Activated gamma-delta T cell (primary cell): Measurements from ENCODE around the gene BATF2.
"Not testable (repeated sequence)": the region's sequence is repeated elsewhere in the genome, so short reads cannot be mapped to it uniquely, and the experiment has no call there.

ENCODE experiments used
- DNase-seq: peaks from one replicate; lab custom pipeline; 2025; lab: John Stamatoyannopoulos, UW
- total RNA-seq, 2 donors: gene quantifications; one replicate each; lab custom pipeline; 2026; lab: John Stamatoyannopoulos, UW

Gene BATF2, protein sequence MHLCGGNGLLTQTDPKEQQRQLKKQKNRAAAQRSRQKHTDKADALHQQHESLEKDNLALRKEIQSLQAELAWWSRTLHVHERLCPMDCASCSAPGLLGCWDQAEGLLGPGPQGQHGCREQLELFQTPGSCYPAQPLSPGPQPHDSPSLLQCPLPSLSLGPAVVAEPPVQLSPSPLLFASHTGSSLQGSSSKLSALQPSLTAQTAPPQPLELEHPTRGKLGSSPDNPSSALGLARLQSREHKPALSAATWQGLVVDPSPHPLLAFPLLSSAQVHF
- 0 to 0.13 reads per million in 2 donors for total RNA-seq

- DNase-seq: no peak
Observed at GRCh38 chr11:64996710-64997380, at the start of gene BATF2. Gene BATF2 (minus strand): TSS chr11:64996971. CDS start chr11:64996914, 57 bp downstream.

GRCh38 chr11:65045728-65046127, 49.0 kb upstream of the BATF2 start:
- no peak for DNase-seq

- DNase-seq: no peak
Observed at GRCh38 chr11:65045061-65045460, 48.3 kb upstream of the BATF2 start.

DNA sequence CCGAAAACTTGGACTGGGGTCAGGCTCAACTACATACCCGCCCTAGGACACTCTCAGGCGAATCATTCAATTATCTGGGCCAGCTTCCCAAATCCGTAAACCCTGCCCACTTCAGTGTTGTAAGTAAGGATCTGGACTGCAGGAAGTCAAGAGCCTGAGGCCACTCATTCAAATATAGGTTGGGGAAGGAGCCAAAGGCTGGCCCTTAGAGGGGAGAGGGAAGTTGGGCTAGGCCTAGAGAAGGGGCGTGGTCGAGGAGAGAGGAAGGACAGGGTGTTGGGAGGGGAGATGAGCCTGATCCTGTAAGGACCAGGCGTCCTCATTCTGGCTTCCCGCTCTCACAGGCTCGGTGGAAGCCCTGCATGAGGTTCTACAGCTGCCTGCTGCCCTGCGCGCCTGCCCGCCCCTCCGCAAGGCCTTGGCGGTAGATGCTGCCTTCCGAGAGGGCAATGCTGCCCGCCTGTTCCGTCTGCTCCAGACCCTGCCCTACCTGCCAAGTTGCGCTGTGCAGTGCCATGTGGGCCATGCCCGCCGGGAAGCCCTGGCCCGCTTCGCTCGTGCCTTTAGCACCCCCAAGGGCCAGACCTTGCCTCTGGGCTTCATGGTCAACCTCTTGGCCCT, 47.2 kb upstream of the BATF2 start:
- no peak for DNase-seq

DNA sequence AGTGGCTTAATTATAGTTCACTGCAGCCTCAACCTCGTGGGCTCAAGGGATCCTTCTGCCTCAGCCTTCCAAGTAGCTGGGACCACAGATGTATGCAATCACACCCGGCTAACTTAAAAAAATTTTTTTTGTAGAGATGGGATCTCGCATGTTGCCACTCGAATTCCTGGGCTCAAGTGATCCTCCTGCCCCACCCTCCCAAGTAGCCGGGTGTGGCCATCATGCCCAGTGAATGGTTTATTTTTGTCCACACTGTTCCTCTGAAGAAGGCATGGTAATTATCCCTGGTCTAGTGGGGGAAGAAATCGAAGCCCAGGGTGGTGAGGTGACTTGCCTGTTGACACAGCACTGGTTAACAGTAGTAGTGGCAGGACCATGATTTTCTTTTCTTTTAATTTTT, 46.1 kb upstream of the BATF2 start:
- DNase-seq: no peak

- peak; percentile 67 for DNase-seq
Observed at GRCh38 chr11:65040847-65041622, 44.3 kb upstream of the BATF2 start, which contains the start of gene SAC3D1. Gene SAC3D1 (plus strand): TSS chr11:65041210. CDS start chr11:65041293, 83 bp downstream.

DNA sequence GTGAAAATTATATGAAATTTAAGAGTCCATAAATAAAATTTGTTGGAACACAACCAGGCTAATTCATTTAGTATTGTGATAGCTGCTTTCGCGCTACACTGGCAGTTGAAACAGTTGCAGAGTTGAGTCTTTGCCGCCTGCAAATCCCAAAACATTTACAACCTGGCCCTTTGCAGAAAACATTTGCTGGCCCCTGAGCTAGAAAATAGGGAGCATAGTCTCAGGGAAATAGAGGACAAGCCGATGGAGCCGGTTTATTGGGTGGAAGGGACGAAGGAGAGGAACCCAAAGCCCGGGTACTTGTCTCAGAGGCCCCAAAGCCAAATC, 43.7 kb upstream of the BATF2 start:
- DNase-seq: no peak

DNA sequence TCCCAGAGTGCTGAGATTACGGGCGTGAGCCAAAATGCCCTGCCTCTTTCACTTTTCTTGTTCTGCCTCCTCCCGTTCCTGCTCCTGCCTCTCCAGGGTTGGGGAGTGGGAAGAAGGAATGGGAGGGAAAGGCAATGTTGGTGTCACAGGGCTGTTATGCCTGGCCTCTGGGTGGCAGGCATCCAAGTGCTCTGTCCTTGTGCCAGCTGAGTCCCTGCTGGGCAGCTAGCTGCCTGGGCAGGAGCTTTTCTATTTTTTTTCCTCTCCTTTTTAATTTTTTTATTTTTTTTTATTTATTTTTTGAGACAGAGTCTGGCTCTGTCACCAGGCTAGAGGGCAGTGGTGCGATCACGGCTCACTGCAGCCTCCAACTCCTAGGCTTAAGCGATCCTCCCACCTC, 40.2 kb upstream of the BATF2 start:
- DNase-seq: no peak

GRCh38 chr11:65035579-65035978, 38.8 kb upstream of the BATF2 start:
- DNase-seq: no peak

DNA sequence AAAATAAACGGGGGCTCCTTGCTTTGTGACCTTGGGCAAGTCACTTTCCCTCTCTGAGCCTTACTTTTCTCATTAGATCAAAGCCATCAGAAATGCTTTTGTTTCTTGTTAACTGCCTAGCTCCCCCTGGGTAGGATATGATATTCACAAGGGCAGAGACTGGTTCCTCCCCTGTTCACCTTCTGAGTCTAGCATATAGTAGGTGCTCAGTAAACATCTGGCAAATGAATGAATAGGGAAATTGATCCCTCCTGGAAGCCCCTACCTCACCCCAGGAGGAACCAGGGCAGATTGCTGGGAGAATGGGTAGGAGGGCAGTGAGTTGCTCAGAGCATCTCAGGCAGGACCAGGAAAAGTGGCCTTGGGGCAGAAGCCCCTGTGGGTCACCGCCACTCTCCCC, 37.7 kb upstream of the BATF2 start:
- DNase-seq: no peak

DNA sequence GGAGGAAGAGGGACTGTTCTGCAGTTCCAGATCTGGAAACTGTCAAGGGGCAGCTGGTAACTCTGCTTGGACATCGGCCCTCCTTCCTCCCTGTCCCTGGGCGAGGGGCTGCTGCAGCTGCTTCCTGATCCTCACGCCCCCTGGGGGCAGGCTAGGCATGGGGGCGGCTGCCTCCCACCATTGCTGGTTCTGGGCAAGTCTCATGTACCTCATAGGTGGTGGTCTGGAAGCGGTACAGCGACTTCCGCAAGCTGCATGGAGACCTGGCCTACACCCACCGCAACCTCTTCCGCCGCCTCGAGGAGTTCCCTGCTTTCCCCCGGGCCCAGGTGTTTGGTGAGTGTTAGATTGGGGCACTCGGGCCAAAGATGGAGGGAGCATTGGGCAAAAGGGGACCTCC, 35.4 kb upstream of the BATF2 start:
- no peak for DNase-seq

GRCh38 chr11:65027213-65028067, 30.7 kb upstream of the BATF2 start, which contains the start of gene SNX15:
Gene SNX15 (plus strand): TSS chr11:65027439. CDS start chr11:65027538, 99 bp downstream.
- peak; percentile 57 for DNase-seq

DNA sequence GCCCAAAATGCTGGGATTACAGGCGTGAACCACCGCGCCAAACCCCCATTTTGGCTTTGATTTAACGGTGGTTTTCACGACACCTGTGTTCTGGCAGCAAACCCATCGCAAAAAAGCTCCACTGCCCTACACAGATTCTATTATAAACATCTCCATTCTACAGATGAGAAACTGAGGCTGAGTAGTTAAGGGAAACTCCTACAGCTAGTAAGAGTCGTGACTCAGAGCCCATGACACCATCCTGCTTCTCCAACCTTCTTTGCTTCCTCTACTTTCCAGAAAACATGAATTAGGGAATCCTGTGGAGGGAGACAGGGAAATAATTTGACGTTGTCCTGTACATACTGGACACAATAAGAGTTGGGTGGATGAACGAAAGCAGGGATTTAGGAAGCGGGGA, 30.0 kb upstream of the BATF2 start:
- DNase-seq: no peak

- not testable (repeated sequence) for DNase-seq
Observed at GRCh38 chr11:65023502-65023901, 26.7 kb upstream of the BATF2 start.

DNA sequence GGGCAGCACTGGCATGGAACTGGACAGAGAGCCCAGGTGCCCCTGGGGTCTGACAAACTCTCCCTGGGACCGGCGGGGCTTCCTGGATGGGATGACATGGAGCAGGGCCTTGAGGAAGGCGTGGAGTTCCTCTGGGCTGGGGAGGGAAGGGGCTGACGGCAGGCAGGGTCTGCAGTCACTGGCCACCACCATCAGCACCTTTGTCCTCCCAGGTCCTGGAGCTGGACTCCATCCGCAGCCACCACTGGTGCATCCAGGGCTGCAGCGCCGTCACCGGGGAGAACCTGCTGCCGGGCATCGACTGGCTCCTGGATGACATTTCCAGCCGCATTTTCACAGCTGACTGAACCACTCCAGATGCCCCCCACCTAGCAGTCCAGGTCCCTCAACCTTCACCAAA, 24.7 kb upstream of the BATF2 start:
- DNase-seq: no peak

- no peak for DNase-seq
Observed at GRCh38 chr11:65021003-65021402, 24.2 kb upstream of the BATF2 start.

- no peak for DNase-seq
Observed at GRCh38 chr11:65019824-65020223, 23.1 kb upstream of the BATF2 start.

GRCh38 chr11:65017937-65018336, 21.2 kb upstream of the BATF2 start:
- DNase-seq: no peak

DNA sequence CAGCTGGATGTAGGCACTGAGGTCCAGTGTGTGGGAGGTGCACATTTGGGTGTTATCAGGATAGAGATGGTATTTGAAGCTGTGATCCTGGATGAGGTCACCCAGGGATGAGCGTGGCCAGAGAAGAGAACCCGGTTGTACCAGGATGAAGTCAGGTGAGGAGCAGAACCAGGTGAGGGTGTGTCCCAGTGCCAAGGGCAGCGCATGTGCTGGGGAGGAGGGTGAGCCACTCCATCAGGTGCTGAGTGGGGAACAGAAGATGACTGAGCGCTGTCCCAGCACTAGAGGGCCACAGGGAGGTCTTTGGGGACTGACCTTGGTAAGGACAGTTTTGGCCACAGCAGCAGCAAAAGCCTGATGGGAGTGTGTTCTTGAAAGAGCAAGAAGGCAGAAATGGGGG, 19.9 kb upstream of the BATF2 start:
- DNase-seq: no peak

DNA sequence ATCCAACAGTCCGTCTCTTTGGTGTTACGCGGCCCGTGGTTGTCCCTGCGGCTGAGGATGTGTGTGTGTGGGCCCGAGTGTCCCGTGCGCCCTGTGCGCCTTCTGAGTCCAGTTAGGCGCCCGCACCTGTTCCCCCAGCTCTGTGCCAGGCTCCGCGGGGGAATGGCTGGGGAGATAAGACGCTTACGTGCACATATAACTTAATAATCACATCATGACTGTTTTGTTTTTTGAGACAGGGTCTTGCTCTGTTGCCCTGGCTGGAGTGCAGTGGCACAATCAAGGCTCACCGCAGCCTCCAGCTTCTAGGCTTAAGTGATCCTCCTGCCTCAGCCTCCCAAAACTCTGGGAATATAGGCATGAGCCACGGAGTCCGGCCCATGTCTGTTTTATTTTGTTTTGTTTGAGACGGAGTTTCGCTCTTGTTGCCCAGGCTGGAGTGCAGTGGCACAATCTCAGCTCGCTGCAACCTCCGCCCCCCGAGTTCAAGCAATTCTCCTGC, 18.0 kb upstream of the BATF2 start:
- no peak for DNase-seq
